ENCODE measurements around the gene RNH1. TPM values are rescaled to one million over a fixed set of nuclear protein-coding genes. Genes with fewer than 3 reads are reported as not detected.

The RNH1 gene
- total RNA-seq, 4 donors from 2014 or later, result 151 to 309 (median 198) TPM

- Histone ChIP-seq H3K4me3 (no peak overlapping the region), H3K27me3 (no peaks in the 10 kb centered on the region), H3K4me1 (no peaks in the 10 kb centered on the region), H3K9me3 (no peaks in the 10 kb centered on the region), H3K36me3 (no peaks in the 10 kb centered on the region), H3K27ac (no peak overlapping the region)
- intact Hi-C loops (cut with DNase I; ENCODE audit: low total_unique reads) (no loop called here), in situ Hi-C loops (cut with MboI; ENCODE audit: low pct_ligation_motif_present in 1 of 4, low pct_unique_long_range_greater_than_20kb in 1 of 4, low sequenced_read_pairs in 3 of 4) (no loop called here)
- WGBS, 2 donors (ENCODE audit: low coverage in 1 of 2), result 94% methylated on average over 32 of the region's 41 CpGs; no CpG with 5 or more reads in 1 of the 2 donors
- no peak for TF ChIP-seq POLR2A (IDR thresholded peaks at IDR 0.05)
- no peak for DNase-seq
These were observed 46.5 kb downstream of the RNH1 start for GRCh38 chr11:460331-461199.

GRCh38 chr11:459511-460220 lies 47.4 kb downstream of the RNH1 start:
- H3K9me3 ChIP-seq, result no peaks in the 10 kb centered on the region
- DNase-seq, result no peak
- in situ Hi-C loops (cut with MboI; ENCODE audit: low pct_ligation_motif_present in 1 of 4, low pct_unique_long_range_greater_than_20kb in 1 of 4, low sequenced_read_pairs in 3 of 4), result loop anchor here in 1 of 4 donors (10.0 kb wide), 1 partner anchor 55 kb away; no protein-coding TSS in a partner anchor
- TF ChIP-seq EP300 (IDR thresholded peaks at IDR 0.05; ENCODE audit: low read depth) (no peak), POLR2A (IDR thresholded peaks at IDR 0.05) (no peak), CTCF (IDR thresholded peaks at IDR 0.05) (no peak), POLR2AphosphoS5 (IDR thresholded peaks at IDR 0.05) (no peak)
- H3K4me3 ChIP-seq, result no peak overlapping the region
- H3K36me3 ChIP-seq, result no peaks in the 10 kb centered on the region
- intact Hi-C loops (cut with DNase I; ENCODE audit: low total_unique reads), result loop anchor here (10.0 kb wide), 1 partner anchor 45 kb away; the partner anchor contains the start of gene RNH1
- no peaks in the 10 kb centered on the region for H3K4me1 ChIP-seq
- H3K27me3 ChIP-seq, result no peaks in the 10 kb centered on the region
- 90 to 100% methylated on average over 2 to 24 of the region's 24 CpGs for WGBS, 2 donors (ENCODE audit: low coverage in 1 of 2)
- no peak overlapping the region for H3K27ac ChIP-seq

- H3K27me3 ChIP-seq, result no peaks in the 10 kb centered on the region
- no peak for TF ChIP-seq EP300 (IDR thresholded peaks at IDR 0.05; ENCODE audit: low read depth)
- no peak for TF ChIP-seq POLR2A (IDR thresholded peaks at IDR 0.05)
- TF ChIP-seq CTCF (IDR thresholded peaks at IDR 0.05), result no peak
- no peak for TF ChIP-seq POLR2AphosphoS5 (IDR thresholded peaks at IDR 0.05)
- no peak overlapping the region for H3K4me3 ChIP-seq
- H3K4me1 ChIP-seq, result no peaks in the 10 kb centered on the region
- intact Hi-C loops (cut with DNase I; ENCODE audit: low total_unique reads), result loop anchor here (10.0 kb wide), 1 partner anchor 48 kb away; the partner anchor contains the start of gene RNH1
- no peak overlapping the region for H3K27ac ChIP-seq
- in situ Hi-C loops (cut with MboI; ENCODE audit: low pct_ligation_motif_present in 1 of 4, low pct_unique_long_range_greater_than_20kb in 1 of 4, low sequenced_read_pairs in 3 of 4), result loop anchor here in 1 of 4 donors (10.0 kb wide), 1 partner anchor 52 kb away; no protein-coding TSS in a partner anchor
- WGBS, 2 donors (ENCODE audit: low coverage in 1 of 2), result 72 to 82% methylated on average over 14 to 23 of the region's 23 CpGs
- no peak for DNase-seq
- no peaks in the 10 kb centered on the region for H3K9me3 ChIP-seq
- H3K36me3 ChIP-seq, result no peaks in the 10 kb centered on the region
These were observed 49.8 kb downstream of the RNH1 start for GRCh38 chr11:457111-457760.

GRCh38 chr11:456533-456932 lies 50.5 kb downstream of the RNH1 start:
- Histone ChIP-seq H3K27ac (no peak overlapping the region), H3K27me3 (no peaks in the 10 kb centered on the region), H3K4me1 (peaks cover 1 to 5% (median 3%) of the 10 kb centered on the region in 4 donors), H3K36me3 (no peaks in the 10 kb centered on the region), H3K4me3 (no peak overlapping the region), H3K9me3 (no peaks in the 10 kb centered on the region)
- no peak for DNase-seq
- in situ Hi-C loops (cut with MboI; ENCODE audit: low pct_ligation_motif_present in 1 of 4, low pct_unique_long_range_greater_than_20kb in 1 of 4, low sequenced_read_pairs in 3 of 4), result loop anchor here in 1 of 4 donors (10.0 kb wide), 1 partner anchor 52 kb away; no protein-coding TSS in a partner anchor
- no peak for TF ChIP-seq POLR2A (IDR thresholded peaks at IDR 0.05)
- TF ChIP-seq EP300 (IDR thresholded peaks at IDR 0.05; ENCODE audit: low read depth), result no peak
- no peak for TF ChIP-seq CTCF (IDR thresholded peaks at IDR 0.05)
- TF ChIP-seq POLR2AphosphoS5 (IDR thresholded peaks at IDR 0.05), result no peak
- 74% methylated on average over 7 of the region's 7 CpGs; no CpG with 5 or more reads in 1 of the 2 donors for WGBS, 2 donors (ENCODE audit: low coverage in 1 of 2)
- intact Hi-C loops (cut with DNase I; ENCODE audit: low total_unique reads), result loop anchor here (10.0 kb wide), 1 partner anchor 48 kb away; the partner anchor contains the start of gene RNH1
